GM12875 (cell line): ENCODE data around the gene KDR.

ENCODE experiments used
- H3K4me3 ChIP-seq: one replicate; pipeline ENCODE4 v1.5.1; 2011; ENCODE audit warnings: low read depth, low read length, control low read depth
- CTCF ChIP-seq: IDR thresholded peaks from 2 replicates; pipeline ENCODE4 v1.5.1; 2011; ENCODE audit warnings: low read depth, mild to moderate bottlenecking, control low read depth, inconsistent platforms, low read length, moderate library complexity, borderline replicate concordance; ENCODE audit not compliant: insufficient read depth

The KDR gene

GRCh38 chr4:55159851-55160250, 34.5 kb upstream of the KDR start:
- no peak overlapping the region for H3K4me3 ChIP-seq
- TF ChIP-seq CTCF = no peak

- TF ChIP-seq CTCF = 0 out of 2 replicates have a peak, but pooled peaks have one; percentile 6
- H3K4me3 ChIP-seq = no peak overlapping the region
These were observed 33.6 kb upstream of the KDR start for GRCh38 chr4:55158957-55159356.

- H3K4me3 ChIP-seq = no peak overlapping the region
- TF ChIP-seq CTCF = no peak
These were observed 32.3 kb upstream of the KDR start for GRCh38 chr4:55157559-55158277.

GRCh38 chr4:55154933-55155332, 29.5 kb upstream of the KDR start:
- TF ChIP-seq CTCF = no peak

GRCh38 chr4:55154290-55154880, 29.0 kb upstream of the KDR start:
- H3K4me3 ChIP-seq = no peak overlapping the region
- no peak for TF ChIP-seq CTCF

More at GRCh38 chr4:55154933-55155332, 29.5 kb upstream of the KDR start:
- H3K4me3 ChIP-seq = no peak overlapping the region

- no peak overlapping the region for H3K4me3 ChIP-seq
- no peak for TF ChIP-seq CTCF
These were observed 18.5 kb upstream of the KDR start for GRCh38 chr4:55143858-55144257.

GRCh38 chr4:55138367-55138766, 13.0 kb upstream of the KDR start:
- TF ChIP-seq CTCF = no peak
- H3K4me3 ChIP-seq = no peak overlapping the region
